HG02678 (cell line): ENCODE results near the gene CTTNBP2.

Experiments
- ATAC-seq: cut with Tn5 transposase; IDR thresholded peaks from one replicate; pipeline ENCODE4 v1.9.1; 2021; ENCODE audit warnings: mild to moderate bottlenecking, moderate library complexity; ENCODE audit not compliant: unreplicated experiment

Gene CTTNBP2

GRCh38 chr7:117790251-117790650 lies 83.0 kb downstream of the CTTNBP2 start:
- ATAC-seq: no peak

- ATAC-seq: no peak
These were observed 87.8 kb downstream of the CTTNBP2 start for GRCh38 chr7:117785431-117785830.

- ATAC-seq: no peak
These were observed 88.9 kb downstream of the CTTNBP2 start for GRCh38 chr7:117784315-117784714.

GRCh38 chr7:117782761-117783160 lies 90.5 kb downstream of the CTTNBP2 start:
- no peak for ATAC-seq

- ATAC-seq: no peak
These were observed 91.5 kb downstream of the CTTNBP2 start for GRCh38 chr7:117781707-117782106.

GRCh38 chr7:117780832-117781231 lies 92.4 kb downstream of the CTTNBP2 start:
- ATAC-seq: peak; percentile 83

GRCh38 chr7:117777335-117778142 lies 95.7 kb downstream of the CTTNBP2 start:
- no peak for ATAC-seq

- ATAC-seq: no peak
These were observed 97.0 kb downstream of the CTTNBP2 start for GRCh38 chr7:117776224-117776623.

GRCh38 chr7:117775801-117776200 lies 97.4 kb downstream of the CTTNBP2 start:
- ATAC-seq: no peak

GRCh38 chr7:117774943-117775342 lies 98.3 kb downstream of the CTTNBP2 start:
- ATAC-seq: no peak

GRCh38 chr7:117772421-117772820 lies 100.8 kb downstream of the CTTNBP2 start:
- ATAC-seq: peak; percentile 36

- no peak for ATAC-seq
These were observed 101.5 kb downstream of the CTTNBP2 start for GRCh38 chr7:117771756-117772155.

- ATAC-seq: peak; percentile 31
These were observed 104.2 kb downstream of the CTTNBP2 start for GRCh38 chr7:117769085-117769484.

GRCh38 chr7:117767951-117768350 lies 105.3 kb downstream of the CTTNBP2 start:
- ATAC-seq: no peak

- no peak for ATAC-seq
These were observed 106.3 kb downstream of the CTTNBP2 start for GRCh38 chr7:117766913-117767312.

- ATAC-seq: no peak
These were observed 109.2 kb downstream of the CTTNBP2 start for GRCh38 chr7:117764031-117764430.

GRCh38 chr7:117762055-117762454 lies 111.2 kb downstream of the CTTNBP2 start:
- no peak for ATAC-seq

GRCh38 chr7:117759950-117760640 lies 113.1 kb downstream of the CTTNBP2 start:
- ATAC-seq: no peak

- no peak for ATAC-seq
These were observed 115.8 kb downstream of the CTTNBP2 start for GRCh38 chr7:117757440-117757839.

GRCh38 chr7:117756586-117757085 lies 116.6 kb downstream of the CTTNBP2 start:
- no peak for ATAC-seq

- ATAC-seq: no peak
These were observed 118.1 kb downstream of the CTTNBP2 start for GRCh38 chr7:117755136-117755535.

GRCh38 chr7:117751775-117752174 lies 121.5 kb downstream of the CTTNBP2 start:
- ATAC-seq: no peak
